GM21619 (cell line): ENCODE results near the gene DENND4C.
A peak's percentile ranks its signal among the peaks of the same experiment; 100 is the strongest.
"Not testable (repeated sequence)": the region's sequence is repeated elsewhere in the genome, so short reads cannot be mapped to it uniquely, and the experiment has no call there.

Experiments used
- ATAC-seq: cut with Tn5 transposase; IDR thresholded peaks from one replicate; pipeline ENCODE4 v1.9.1; 2021; ENCODE audit not compliant: unreplicated experiment

DENND4C gene

GRCh38 chr9:19230355-19231125, at the start of gene DENND4C:
Gene DENND4C, plus strand, starts transcription at chr9:19230693. Its CDS starts 45,482 bp downstream, at chr9:19276175.
- peak; percentile 60 for ATAC-seq

DNA sequence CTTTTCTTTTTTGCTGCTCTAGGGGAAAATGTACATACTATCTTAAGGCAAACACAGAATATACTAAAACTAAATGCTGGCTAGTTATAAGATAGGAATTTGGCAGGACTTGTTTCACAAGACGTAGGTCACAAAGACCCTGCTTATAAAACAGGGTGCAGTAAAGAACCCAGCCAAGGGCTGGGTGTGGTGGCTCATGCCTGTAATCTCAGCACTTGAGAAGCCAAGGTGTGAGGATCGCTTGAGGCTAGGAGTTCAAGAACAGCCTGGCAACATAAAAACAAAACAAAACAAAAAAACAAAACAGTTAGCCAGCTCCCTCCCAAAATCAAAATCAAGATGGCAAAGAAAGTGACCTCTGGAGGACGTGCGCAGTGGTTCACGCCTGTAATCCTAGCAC, 49.5 kb upstream of the DENND4C start:
- no peak for ATAC-seq

- no peak for ATAC-seq
Measured at GRCh38 chr9:19181561-19181960, 48.9 kb upstream of the DENND4C start.

- peak; percentile 100 for ATAC-seq
Measured at GRCh38 chr9:19184144-19184917, 46.2 kb upstream of the DENND4C start.

GRCh38 chr9:19185191-19185590, 45.3 kb upstream of the DENND4C start:
- no peak for ATAC-seq

GRCh38 chr9:19186232-19186631, 44.3 kb upstream of the DENND4C start:
- no peak for ATAC-seq

GRCh38 chr9:19188771-19189170, 41.7 kb upstream of the DENND4C start:
- ATAC-seq = no peak

GRCh38 chr9:19192202-19193028, 38.1 kb upstream of the DENND4C start:
- no peak for ATAC-seq

DNA sequence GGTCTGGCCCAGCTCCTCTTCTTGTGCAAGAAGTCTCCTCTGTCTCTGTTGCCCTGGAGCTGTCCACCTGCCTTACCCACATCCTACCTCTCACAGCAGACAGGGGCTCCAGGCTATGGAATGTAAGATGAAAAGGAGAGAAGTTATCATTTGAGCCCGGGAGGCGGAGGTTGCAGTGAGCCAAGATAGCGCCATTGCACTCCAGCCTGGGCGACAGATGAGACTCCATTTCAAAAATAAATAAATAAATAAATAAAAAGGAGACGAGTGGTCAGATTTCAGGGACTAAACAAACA, 37.5 kb upstream of the DENND4C start:
- no peak for ATAC-seq

DNA sequence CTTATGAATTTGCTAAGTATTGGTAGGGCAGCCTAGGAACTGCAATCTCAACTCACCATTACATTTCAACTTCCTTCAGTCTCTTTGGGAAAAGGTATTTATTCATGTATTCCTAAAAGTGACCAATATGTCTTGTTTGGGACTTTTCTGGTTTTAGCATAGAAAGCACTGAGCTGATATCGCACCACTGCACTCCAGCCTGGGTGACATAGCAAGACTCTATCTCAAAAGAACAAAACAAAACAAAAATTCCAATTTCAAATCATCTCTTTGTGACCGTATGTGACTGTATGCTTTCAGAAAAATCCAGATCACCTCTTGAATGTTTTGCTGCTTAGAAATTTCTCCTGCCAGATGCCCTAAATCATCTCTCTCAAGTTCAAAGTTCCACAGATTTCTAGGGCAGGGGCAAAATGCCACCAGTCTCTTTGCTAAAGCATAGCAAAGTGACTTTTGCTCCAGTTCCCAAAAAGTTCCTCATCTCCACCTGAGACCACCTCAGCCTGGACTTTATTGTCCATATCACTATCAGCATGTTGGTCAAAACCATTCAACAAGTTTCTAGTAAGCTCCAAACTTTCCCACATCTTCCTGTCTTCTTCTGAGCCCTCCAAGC, 37.0 kb upstream of the DENND4C start:
- ATAC-seq = not testable (repeated sequence)

GRCh38 chr9:19198406-19198805, 32.1 kb upstream of the DENND4C start:
- no peak for ATAC-seq

GRCh38 chr9:19199012-19199411, 31.5 kb upstream of the DENND4C start:
- ATAC-seq = no peak

DNA sequence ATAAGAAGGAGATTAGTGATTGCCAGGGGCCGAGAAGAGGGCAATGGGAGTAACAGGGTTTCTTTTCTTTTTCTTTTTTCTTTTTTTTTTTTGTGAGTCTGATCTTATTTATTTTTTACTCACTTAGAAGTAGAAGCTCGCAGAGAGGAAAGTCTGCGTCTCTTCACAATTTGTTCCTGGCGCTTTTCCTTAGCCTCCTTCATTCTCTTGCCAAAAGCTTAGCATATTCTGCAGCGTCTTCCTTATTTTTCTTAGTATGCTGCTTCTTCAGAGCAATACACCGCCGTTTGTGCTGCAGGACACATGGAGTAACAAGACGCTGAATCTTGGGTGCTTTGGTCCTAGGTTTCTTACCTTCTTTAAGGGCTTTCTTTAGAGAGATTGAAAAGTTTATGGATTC, 30.3 kb upstream of the DENND4C start:
- no peak for ATAC-seq

- no peak for ATAC-seq
Measured at GRCh38 chr9:19201899-19202891, 28.3 kb upstream of the DENND4C start.

GRCh38 chr9:19203058-19203457, 27.4 kb upstream of the DENND4C start:
- ATAC-seq = no peak

- no peak for ATAC-seq
Measured at GRCh38 chr9:19208653-19209052, 21.8 kb upstream of the DENND4C start.

GRCh38 chr9:19209188-19209587, 21.3 kb upstream of the DENND4C start:
- no peak for ATAC-seq

DNA sequence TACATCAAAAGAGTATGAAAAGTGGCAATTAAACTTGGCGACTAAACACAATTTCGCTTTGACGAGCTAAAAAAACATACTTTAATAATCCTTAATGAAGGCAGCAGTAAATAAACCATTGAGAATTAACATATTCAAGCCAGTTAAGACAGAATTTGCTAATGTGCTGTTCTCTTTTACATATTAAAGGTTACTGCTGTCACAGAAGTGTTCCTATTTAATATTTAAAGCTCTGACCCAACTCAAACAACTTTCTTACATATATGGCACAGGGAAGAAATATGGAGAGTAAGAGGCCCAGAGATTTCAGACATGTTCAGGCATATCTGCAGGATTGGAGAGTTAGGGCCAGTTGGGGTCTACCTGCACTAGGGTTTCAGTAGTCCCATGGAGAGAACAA, 16.7 kb upstream of the DENND4C start:
- ATAC-seq = no peak

GRCh38 chr9:19216466-19216865, 14.0 kb upstream of the DENND4C start:
- ATAC-seq = no peak

GRCh38 chr9:19221326-19221725, 9.2 kb upstream of the DENND4C start:
- ATAC-seq = no peak
